Measurements from ENCODE around the gene ZFX.
"Not testable (repeated sequence)": the region's sequence is repeated elsewhere in the genome, so short reads cannot be mapped to it uniquely, and the experiment has no call there.

Gene ZFX

GRCh38 chrX:24153178-24153795 is 3.8 kb downstream of the ZFX start:
- DNase-seq (ENCODE audit: low read depth) = no peak
- TF ChIP-seq CTCF (conservative IDR thresholded peaks at IDR 0.05; ENCODE audit: low read depth, low read length) = no peak
- H3K4me3 ChIP-seq (ENCODE audit: low read length) = no peak overlapping the region

DNA sequence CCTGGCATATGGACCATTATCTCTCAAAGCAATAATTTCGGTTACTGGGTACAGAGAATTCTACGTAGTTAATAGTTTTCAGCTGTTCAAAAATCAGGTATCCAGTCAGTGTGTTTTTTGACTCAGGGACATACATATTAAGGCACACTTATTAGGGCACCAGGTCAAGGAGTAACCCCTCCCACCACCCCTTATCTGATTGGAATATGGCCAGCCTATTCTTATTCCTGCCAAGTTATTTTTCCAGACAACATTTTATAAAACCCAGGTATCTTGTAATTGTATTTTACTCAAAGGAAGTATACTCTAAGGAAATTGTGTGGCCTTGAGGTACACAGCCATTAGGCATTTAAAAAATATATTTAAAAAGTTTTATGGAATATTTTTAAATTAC is 4.3 kb downstream of the ZFX start:
- DNase-seq (ENCODE audit: low read depth) = no peak
- TF ChIP-seq CTCF (conservative IDR thresholded peaks at IDR 0.05; ENCODE audit: low read depth, low read length) = no peak
- H3K4me3 ChIP-seq (ENCODE audit: low read length) = no peak overlapping the region

DNA sequence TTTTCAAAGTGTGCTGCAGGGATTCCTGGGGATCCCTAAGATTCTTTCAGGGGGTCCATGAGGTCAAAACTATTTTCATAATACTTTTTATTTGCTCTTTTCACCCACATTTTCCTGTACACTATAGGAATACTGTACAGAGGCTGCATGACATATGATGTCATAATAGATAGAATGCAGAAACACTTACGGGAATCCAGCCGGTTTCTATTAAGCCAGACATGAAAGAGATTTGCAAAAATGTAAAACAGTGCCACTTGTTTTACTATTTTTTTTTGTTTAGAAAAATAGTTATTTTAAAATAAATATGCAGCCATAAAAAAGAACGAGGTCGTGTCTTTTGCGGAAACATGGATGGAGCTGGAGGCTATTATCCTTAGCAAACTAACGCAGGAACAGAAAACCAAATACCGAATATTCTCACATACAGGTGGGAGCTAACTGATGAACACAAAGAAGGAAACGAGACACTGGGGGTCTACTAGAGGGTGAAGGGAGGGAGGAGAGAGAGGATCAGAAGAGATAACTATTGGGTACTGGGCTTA is 5.0 kb downstream of the ZFX start:
- no peak for DNase-seq (ENCODE audit: low read depth)
- no peak for TF ChIP-seq CTCF (conservative IDR thresholded peaks at IDR 0.05; ENCODE audit: low read depth, low read length)
- no peak overlapping the region for H3K4me3 ChIP-seq (ENCODE audit: low read length)

DNA sequence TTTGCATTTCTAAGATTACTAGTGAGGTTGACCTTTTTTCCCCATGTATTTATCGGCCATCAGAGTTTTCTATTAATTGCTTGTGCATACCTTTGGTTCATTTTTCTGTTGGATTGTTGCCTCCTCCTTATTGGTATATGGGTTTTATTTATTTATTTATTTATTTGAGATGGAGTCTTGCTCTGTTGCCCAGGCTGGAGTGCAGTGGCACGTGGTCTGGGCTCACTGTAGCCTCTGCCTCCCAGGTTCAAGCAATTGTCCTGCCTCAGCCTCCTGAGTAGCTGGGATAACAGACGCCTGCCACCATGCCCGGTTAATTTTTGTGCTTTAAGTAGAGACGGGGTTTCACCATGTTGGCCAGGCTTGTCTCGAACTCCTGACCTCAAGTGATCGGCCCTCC is 6.2 kb downstream of the ZFX start:
- not testable (repeated sequence) for DNase-seq (ENCODE audit: low read depth); H3K4me3 ChIP-seq (ENCODE audit: low read length)

GRCh38 chrX:24156177-24156576 is 6.6 kb downstream of the ZFX start:
- H3K4me3 ChIP-seq (ENCODE audit: low read length) = no peak overlapping the region
- no peak for DNase-seq (ENCODE audit: low read depth)
- TF ChIP-seq CTCF (conservative IDR thresholded peaks at IDR 0.05; ENCODE audit: low read depth, low read length) = no peak

DNA sequence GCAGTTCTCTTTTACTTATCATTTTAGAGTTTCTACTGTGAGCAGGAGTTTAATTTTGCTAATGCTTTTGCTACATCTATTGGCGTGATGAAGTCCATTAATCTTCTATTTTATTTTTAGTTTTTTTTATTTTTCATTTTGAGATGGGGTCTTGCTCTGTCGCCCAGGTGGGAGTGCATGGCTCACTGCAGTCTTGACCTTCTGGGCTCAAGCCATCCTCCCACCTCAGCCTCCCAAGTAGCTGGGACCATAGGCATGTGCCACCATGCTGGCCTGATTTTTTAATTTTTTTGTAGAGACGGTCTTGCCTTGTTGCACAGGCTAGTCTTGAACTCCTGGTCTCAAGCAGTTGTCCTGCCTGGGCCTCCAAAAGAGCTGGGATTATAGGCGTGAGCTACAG is 9.4 kb downstream of the ZFX start:
- DNase-seq (ENCODE audit: low read depth) = no peak
- TF ChIP-seq CTCF (conservative IDR thresholded peaks at IDR 0.05; ENCODE audit: low read depth, low read length) = no peak
- H3K4me3 ChIP-seq (ENCODE audit: low read length) = no peak overlapping the region

DNA sequence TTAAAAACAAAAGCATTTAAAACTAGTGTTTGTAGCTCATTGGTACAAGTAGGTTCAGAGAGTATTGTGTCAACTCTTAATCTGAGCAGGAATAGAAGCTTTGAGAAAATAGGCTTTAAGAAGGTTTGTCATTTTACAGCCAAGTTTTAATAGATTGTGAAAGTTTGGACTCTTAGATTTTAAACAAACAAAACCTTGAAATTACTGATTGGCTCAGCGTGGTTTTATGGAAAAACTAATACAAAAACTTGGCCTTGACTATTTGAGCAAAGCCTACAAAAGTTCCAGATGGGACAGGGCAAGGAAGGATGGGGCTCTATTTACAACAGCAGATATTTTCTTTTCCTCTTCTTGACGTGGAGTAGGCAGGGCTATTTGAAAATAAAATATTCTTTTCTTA is 16.5 kb downstream of the ZFX start:
- no peak for TF ChIP-seq CTCF (conservative IDR thresholded peaks at IDR 0.05; ENCODE audit: low read depth, low read length)
- DNase-seq (ENCODE audit: low read depth) = no peak
- no peak overlapping the region for H3K4me3 ChIP-seq (ENCODE audit: low read length)

Data from retinal pigment epithelial cell (primary cell).